HepG2 (cell line): ENCODE measurements around the gene AOX1. TPM values are rescaled to one million over a fixed set of nuclear protein-coding genes. Genes with fewer than 3 reads are reported as not detected.

Experiments used
- ATAC-seq: fragments of 200-7000 bp; cut with Tn5 transposase; 3 replicates; pipeline ENCODE4 v1.9.1; 2020; ENCODE audit warnings: mild to moderate bottlenecking, moderate library complexity
- BruUV-seq: library from RNA; stranded (reverse); fragments of 400-500 nt; replicated peaks from 2 replicates; lab custom pipeline; 2021; lab: Mats Ljungman, UMichigan
- CTCF ChIA-PET: fragments of 300-600 bp; formaldehyde crosslinking; extraction: SDS; loops from one replicate; lab custom pipeline; 2021; ENCODE audit warnings: low total read pairs, inconsistent platforms, low intra/inter-chr PET ratio; lab: Yijun Ruan, JAX
- POLR2A ChIA-PET: fragments of 350-600 bp; sonication (Branson Sonifier 250); formaldehyde crosslinking; loops from one replicate; lab custom pipeline; 2020; ENCODE audit warnings: antibody characterized with exemption, inconsistent platforms; lab: Yijun Ruan, JAX
- DNase-seq: peaks from one replicate; pipeline ENCODE4 v3.0.0-alpha.2; 2015; ENCODE audit warnings: low spot score
- FAIRE-seq: peaks from 3 replicates; lab custom pipeline; 2011; peaks lifted over from hg19 to GRCh38; lab: Jason Lieb, UNC
- H2AFZ ChIP-seq: one replicate; pipeline ENCODE4 v1.6.1; 2011; ENCODE audit warnings: low read length, inconsistent platforms
- H3K27ac ChIP-seq: fragments of 300-600 bp; 3 replicates; pipeline ENCODE4 v1.8.0; 2011; ENCODE audit warnings: mixed run types, mild to moderate bottlenecking, mixed read lengths, low read length, inconsistent platforms; ENCODE audit not compliant: insufficient read depth; ENCODE audit errors: extremely low read length
- H3K27me3 ChIP-seq, 2 experiments: fragments of 200-600 bp in 1 of 2; 2 replicates in 1 of 2; 3 replicates in 1 of 2; pipeline versions ENCODE4 v1.6.0 to v1.8.0; 2011; ENCODE audit warnings: low read length in 2 of 2, mild to moderate bottlenecking in 2 of 2, moderate library complexity in 2 of 2, inconsistent platforms in 1 of 2; ENCODE audit not compliant: insufficient read depth in 2 of 2, control insufficient read depth in 1 of 2
- H3K36me3 ChIP-seq, 2 experiments: fragments of 200-600 bp in 1 of 2; replicated peaks in 1 of 2; 2 replicates in 1 of 2; 3 replicates in 1 of 2; pipeline versions ENCODE4 v1.5.1 to v1.8.0; 2011; ENCODE audit warnings: low read length in 2 of 2, inconsistent platforms in 1 of 2; ENCODE audit not compliant: insufficient read depth in 2 of 2, control insufficient read depth in 1 of 2
- H3K4me1 ChIP-seq: 2 replicates; pipeline ENCODE4 v1.5.1; 2012; ENCODE audit warnings: low read length, inconsistent platforms; ENCODE audit not compliant: insufficient read depth
- H3K4me2 ChIP-seq: 2 replicates; pipeline ENCODE4 v1.6.0; 2011; ENCODE audit warnings: low read depth, low read length, inconsistent platforms
- H3K4me3 ChIP-seq, 3 experiments: fragments of 200-600 bp in 1 of 3; sonication (generic), shearing (Covaris generic) in 1 of 3; replicated peaks in 1 of 3; 2 replicates each; pipeline ENCODE4 v1.5.1; 2011 to 2016; ENCODE audit warnings: low read length in 3 of 3, inconsistent platforms in 2 of 3, low read depth in 2 of 3, mild to moderate bottlenecking in 2 of 3, control low read depth in 1 of 3, mixed read lengths in 1 of 3; ENCODE audit not compliant: insufficient read depth in 1 of 3
- H3K79me2 ChIP-seq: one replicate; pipeline ENCODE4 v1.6.1; 2011; ENCODE audit warnings: low read length, inconsistent platforms; ENCODE audit not compliant: insufficient read depth
- H3K9ac ChIP-seq: 2 replicates; pipeline ENCODE4 v1.6.0; 2011; ENCODE audit warnings: mild to moderate bottlenecking, low read depth, low read length, inconsistent platforms; ENCODE audit not compliant: insufficient read depth
- H3K9me3 ChIP-seq: 2 replicates; pipeline ENCODE4 v1.5.1; 2012; ENCODE audit warnings: mild to moderate bottlenecking, low read length
- H4K20me1 ChIP-seq: 2 replicates; pipeline ENCODE4 v1.6.0; 2011; ENCODE audit warnings: inconsistent platforms, mild to moderate bottlenecking, low read length, moderate library complexity; ENCODE audit not compliant: insufficient read depth
- AFF4 ChIP-seq: sonication (generic); formaldehyde crosslinking; IDR thresholded peaks from 2 replicates; pipeline ENCODE4 v1.4.0; 2020; ENCODE audit warnings: missing genetic modification reagents
- ATF1 ChIP-seq: IDR thresholded peaks from 2 replicates; pipeline ENCODE4 v1.6.1; 2016; ENCODE audit warnings: mild to moderate bottlenecking, control low read depth
- CEBPZ ChIP-seq: IDR thresholded peaks from 2 replicates; pipeline ENCODE4 v1.6.1; 2012; ENCODE audit warnings: low read length, improper control_type of control experiment
- KDM1A ChIP-seq: IDR thresholded peaks from 2 replicates; pipeline ENCODE4 v1.6.1; 2016; ENCODE audit warnings: missing compliant biosample characterization
- MEIS1 ChIP-seq: sonication (generic); formaldehyde crosslinking; IDR thresholded peaks from 2 replicates; pipeline ENCODE4 v1.9.0; 2021; ENCODE audit warnings: mild to moderate bottlenecking, missing genetic modification reagents, moderate library complexity, borderline replicate concordance
- MTA1 ChIP-seq: sonication (generic); formaldehyde crosslinking; IDR thresholded peaks from 2 replicates; pipeline ENCODE4 v1.4.0; 2020; ENCODE audit warnings: missing genetic modification reagents, mild to moderate bottlenecking, borderline replicate concordance
- ZNF724P ChIP-seq: sonication (generic); formaldehyde crosslinking; IDR thresholded peaks from 2 replicates; pipeline ENCODE4 v1.8.0; 2022; ENCODE audit warnings: missing genetic modification reagents, borderline replicate concordance
- WGBS: methylation state at CpG from one replicate; pipeline ENCODE4 v1.1.6; 2017; ENCODE audit warnings: low lambda C conversion rate; 5-methylcytosine and 5-hydroxymethylcytosine counted together
- in situ Hi-C: cut with HindIII; loops from 2 replicates; pipeline ENCODE4 v1.10.0; 2017; ENCODE audit warnings: low pct_unique_long_range_greater_than_20kb; ENCODE audit not compliant: extremely low pct_ligation_motif_present
- intact Hi-C: fragments of 100-400 bp; cut with micrococcal nuclease; formaldehyde crosslinking; loops from one replicate; pipeline ENCODE4 v1.10.0; 2022; ENCODE audit not compliant: unreplicated experiment
- polyA plus RNA-seq, 8 experiments: library from polyadenylated mRNA; depleted of rRNA in 3 of 8; stranded (reverse) in 7 of 8; unstranded in 1 of 8; fragments of >200 nt; fragmentation: Illumina TruSeq in 4 of 8; extraction: Trizol in 4 of 8; gene quantifications; 2 replicates each; pipeline versions ENCODE4 v1.2.1 to v1.2.3, GENCODE V29; 2011 to 2016; ENCODE audit warnings: low read depth in 4 of 8, missing spikeins in 1 of 8, mixed read lengths in 1 of 8; ENCODE audit not compliant: insufficient read depth in 1 of 8
- total RNA-seq, 5 experiments: library from RNA; depleted of rRNA; stranded (reverse); fragments of >200 nt; fragmentation: Illumina TruSeq; extraction: Trizol; gene quantifications; 2 replicates each; pipeline ENCODE4 v1.2.3, GENCODE V29; 2016; ENCODE audit warnings: low read depth in 1 of 5

AOX1 gene
- total and polyA plus RNA-seq, 2 of the 13 experiments (the other 11 are each of a cell fraction or from before 2014, with no cell fraction given) = 9.2 to 18.0 TPM

GRCh38 chr2:200634231-200634964 lies 48.6 kb downstream of the AOX1 start:
- Histone ChIP-seq H3K9ac (no peak overlapping the region), H3K9me3 (no peaks in the 10 kb centered on the region), H3K36me3 (peaks cover 0 to 3% of the 10 kb centered on the region in 2 experiments; a peak in 1 of 5 replicates), H3K4me3 (no peak overlapping the region), H4K20me1 (no peaks in the 10 kb centered on the region), H3K27ac (no peak overlapping the region), H3K4me1 (no peaks in the 10 kb centered on the region), H2AFZ (no peak overlapping the region), H3K27me3 (no peaks in the 10 kb centered on the region), H3K4me2 (no peak overlapping the region), H3K79me2 (no peaks in the 10 kb centered on the region)
- CTCF ChIA-PET = no interaction called here
- no peak for DNase-seq
- no peak for ATAC-seq
- in situ Hi-C loops (no loop called here), intact Hi-C loops (no loop called here)
- no peak for FAIRE-seq
- WGBS = 95% methylated on average over 7 of the region's 7 CpGs
- TF ChIP-seq KDM1A (no peak), MEIS1 (CRISPR knock-in tag) (no peak)
- POLR2A ChIA-PET = interaction anchor here (1.2 kb wide), 1 partner anchor 8 kb away, joined by 3 read pairs; no protein-coding TSS in a partner anchor
- BruUV-seq = no TSS peak

- in situ Hi-C loops = no loop called here
- TF ChIP-seq ATF1 (CRISPR knock-in tag) = no peak
- no peak for TF ChIP-seq ZNF724P
- TF ChIP-seq MTA1 = no peak
- TF ChIP-seq AFF4 (CRISPR knock-in tag) = no peak
- no peak for TF ChIP-seq CEBPZ
- ATAC-seq (no peak), DNase-seq (no peak), FAIRE-seq (no peak)
- CTCF ChIA-PET = no interaction called here
- peaks cover 0 to 3% of the 10 kb centered on the region in 2 experiments; a peak in 1 of 5 replicates for H3K36me3 ChIP-seq
- no peaks in the 10 kb centered on the region for H3K4me1 ChIP-seq
- H4K20me1 ChIP-seq = no peaks in the 10 kb centered on the region
- BruUV-seq = no TSS peak
- H2AFZ ChIP-seq = no peak overlapping the region
- intact Hi-C loops = no loop called here
- no peaks in the 10 kb centered on the region for H3K79me2 ChIP-seq
- H3K4me2 ChIP-seq = no peak overlapping the region
- H3K9me3 ChIP-seq = no peaks in the 10 kb centered on the region
- H3K27ac ChIP-seq = no peak overlapping the region
- H3K27me3 ChIP-seq = no peaks in the 10 kb centered on the region
- no peak overlapping the region for H3K4me3 ChIP-seq
- POLR2A ChIA-PET = interaction anchor here (1.2 kb wide), 1 partner anchor 9 kb away, joined by 3 read pairs; no protein-coding TSS in a partner anchor
- H3K9ac ChIP-seq = no peak overlapping the region
Observed at GRCh38 chr2:200635251-200635650, 49.4 kb downstream of the AOX1 start.
